Measurements from ENCODE around the gene TSPAN15.

TSPAN15 gene

DNA sequence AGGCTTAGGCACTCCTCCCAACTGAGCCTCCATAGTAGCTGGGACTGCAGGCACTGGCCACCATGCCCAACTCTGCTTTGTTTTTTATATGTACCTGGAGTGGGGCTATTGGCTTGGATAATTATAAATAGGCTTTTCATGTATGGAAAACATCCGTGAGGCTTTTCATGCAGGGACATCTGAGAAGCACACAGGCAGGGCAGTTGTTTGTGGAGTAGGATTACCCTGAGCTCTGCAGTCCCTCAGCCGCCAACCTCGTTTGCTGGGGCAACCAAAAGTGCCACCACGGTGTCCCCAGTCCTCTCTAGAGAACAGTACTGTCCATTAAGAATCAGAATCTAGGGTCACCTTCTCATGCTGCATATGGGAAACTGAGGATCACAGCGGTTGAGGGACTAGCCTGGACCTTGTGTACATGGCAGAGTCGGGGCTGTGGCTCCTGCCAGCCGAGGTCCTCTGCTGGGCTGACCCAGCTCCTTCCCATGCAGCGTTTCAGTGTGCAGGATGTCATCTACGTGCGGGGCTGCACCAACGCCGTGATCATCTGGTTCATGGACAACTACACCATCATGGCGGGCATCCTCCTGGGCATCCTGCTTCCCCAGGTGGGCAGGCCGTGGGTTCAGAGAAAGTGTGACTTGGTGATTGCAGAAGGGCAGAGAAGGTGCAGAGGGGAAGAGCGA lies 54.5 kb downstream of the TSPAN15 start:
- Histone ChIP-seq H3K9ac (ENCODE audit: insufficient read length, low read depth) (no peak overlapping the region), H3K4me3 (ENCODE audit: insufficient read length, low read depth) (no peak overlapping the region), H3K27me3 (ENCODE audit: insufficient read depth, insufficient read length) (no peaks in the 10 kb centered on the region), H3K4me1 (ENCODE audit: insufficient read depth, insufficient read length) (peaks cover 6% of the 10 kb centered on the region), H3K9me3 (ENCODE audit: insufficient read depth, low read length) (no peaks in the 10 kb centered on the region), H3K36me3 (ENCODE audit: insufficient read depth, insufficient read length, low read length) (no peaks in the 10 kb centered on the region)
- no peak for DNase-seq (ENCODE audit: low read depth, low spot score)
- TF ChIP-seq YY1 (IDR thresholded peaks at IDR 0.05; ENCODE audit: insufficient read depth, insufficient read length) = no peak

DNA sequence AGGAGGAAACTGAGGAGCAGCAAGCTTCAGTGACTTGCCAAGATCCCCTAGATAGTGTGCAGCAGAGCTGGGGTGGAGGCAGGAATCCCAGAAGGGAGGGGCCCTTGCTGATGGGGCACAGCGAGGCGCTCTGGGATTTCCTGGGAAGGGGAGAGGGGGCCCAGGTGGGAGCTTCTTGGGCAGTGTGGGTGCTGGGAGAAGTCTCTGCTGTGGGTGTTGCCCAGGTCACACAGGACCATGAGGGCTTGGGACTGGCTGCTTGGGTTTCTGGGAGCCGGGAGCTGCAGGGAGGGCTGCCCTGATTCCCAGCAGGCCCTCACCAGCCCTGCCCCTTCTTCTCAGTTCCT lies 55.2 kb downstream of the TSPAN15 start:
- Histone ChIP-seq H3K4me3 (ENCODE audit: insufficient read length, low read depth) (no peak overlapping the region), H3K9ac (ENCODE audit: insufficient read length, low read depth) (no peak overlapping the region), H3K27me3 (ENCODE audit: insufficient read depth, insufficient read length) (no peaks in the 10 kb centered on the region), H3K36me3 (ENCODE audit: insufficient read depth, insufficient read length, low read length) (no peaks in the 10 kb centered on the region), H3K4me1 (ENCODE audit: insufficient read depth, insufficient read length) (peaks cover 6% of the 10 kb centered on the region), H3K9me3 (ENCODE audit: insufficient read depth, low read length) (no peaks in the 10 kb centered on the region)
- DNase-seq (ENCODE audit: low read depth, low spot score) = no peak
- TF ChIP-seq ZNF274 (IDR thresholded peaks at IDR 0.05; ENCODE audit: low read depth, low read length) (no peak), YY1 (IDR thresholded peaks at IDR 0.05; ENCODE audit: insufficient read depth, insufficient read length) (no peak), SUZ12 (IDR thresholded peaks at IDR 0.05; ENCODE audit: extremely low read depth, insufficient read depth, insufficient read length) (no peak)

DNA sequence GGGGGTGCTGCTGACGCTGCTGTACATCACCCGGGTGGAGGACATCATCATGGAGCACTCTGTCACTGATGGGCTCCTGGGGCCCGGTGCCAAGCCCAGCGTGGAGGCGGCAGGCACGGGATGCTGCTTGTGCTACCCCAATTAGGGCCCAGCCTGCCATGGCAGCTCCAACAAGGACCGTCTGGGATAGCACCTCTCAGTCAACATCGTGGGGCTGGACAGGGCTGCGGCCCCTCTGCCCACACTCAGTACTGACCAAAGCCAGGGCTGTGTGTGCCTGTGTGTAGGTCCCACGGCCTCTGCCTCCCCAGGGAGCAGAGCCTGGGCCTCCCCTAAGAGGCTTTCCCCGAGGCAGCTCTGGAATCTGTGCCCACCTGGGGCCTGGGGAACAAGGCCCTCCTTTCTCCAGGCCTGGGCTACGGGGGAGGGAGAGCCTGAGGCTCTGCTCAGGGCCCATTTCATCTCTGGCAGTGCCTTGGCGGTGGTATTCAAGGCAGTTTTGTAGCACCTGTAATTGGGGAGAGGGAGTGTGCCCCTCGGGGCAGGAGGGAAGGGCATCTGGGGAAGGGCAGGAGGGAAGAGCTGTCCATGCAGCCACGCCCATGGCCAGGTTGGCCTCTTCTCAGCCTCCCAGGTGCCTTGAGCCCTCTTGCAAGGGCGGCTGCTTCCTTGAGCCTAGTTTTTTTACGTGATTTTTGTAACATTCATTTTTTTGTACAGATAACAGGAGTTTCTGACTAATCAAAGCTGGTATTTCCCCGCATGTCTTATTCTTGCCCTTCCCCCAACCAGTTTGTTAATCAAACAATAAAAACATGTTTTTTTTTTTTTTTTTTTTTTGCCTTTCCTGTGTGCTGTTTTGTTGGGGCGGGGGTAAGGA lies 55.8 kb downstream of the TSPAN15 start:
- Histone ChIP-seq H3K9me3 (ENCODE audit: insufficient read depth, low read length) (no peaks in the 10 kb centered on the region), H3K4me3 (ENCODE audit: insufficient read length, low read depth) (no peak overlapping the region), H3K4me1 (ENCODE audit: insufficient read depth, insufficient read length) (peaks cover 6% of the 10 kb centered on the region), H3K36me3 (ENCODE audit: insufficient read depth, insufficient read length, low read length) (no peaks in the 10 kb centered on the region), H3K9ac (ENCODE audit: insufficient read length, low read depth) (no peak overlapping the region), H3K27me3 (ENCODE audit: insufficient read depth, insufficient read length) (no peaks in the 10 kb centered on the region)
- TF ChIP-seq ZNF274 (IDR thresholded peaks at IDR 0.05; ENCODE audit: low read depth, low read length) (no peak), SUZ12 (IDR thresholded peaks at IDR 0.05; ENCODE audit: extremely low read depth, insufficient read depth, insufficient read length) (no peak), YY1 (IDR thresholded peaks at IDR 0.05; ENCODE audit: insufficient read depth, insufficient read length) (no peak)
- no peak for DNase-seq (ENCODE audit: low read depth, low spot score)

- Histone ChIP-seq H3K4me3 (ENCODE audit: insufficient read length, low read depth) (no peak overlapping the region), H3K9me3 (ENCODE audit: insufficient read depth, low read length) (no peaks in the 10 kb centered on the region), H3K9ac (ENCODE audit: insufficient read length, low read depth) (no peak overlapping the region), H3K4me1 (ENCODE audit: insufficient read depth, insufficient read length) (peaks cover 6% of the 10 kb centered on the region), H3K36me3 (ENCODE audit: insufficient read depth, insufficient read length, low read length) (no peaks in the 10 kb centered on the region), H3K27me3 (ENCODE audit: insufficient read depth, insufficient read length) (no peaks in the 10 kb centered on the region)
- TF ChIP-seq YY1 (IDR thresholded peaks at IDR 0.05; ENCODE audit: insufficient read depth, insufficient read length) = no peak
- no peak for TF ChIP-seq ZNF274 (IDR thresholded peaks at IDR 0.05; ENCODE audit: low read depth, low read length)
- no peak for TF ChIP-seq SUZ12 (IDR thresholded peaks at IDR 0.05; ENCODE audit: extremely low read depth, insufficient read depth, insufficient read length)
- DNase-seq (ENCODE audit: low read depth, low spot score) = no peak
These were observed 57.6 kb downstream of the TSPAN15 start for GRCh38 chr10:69508738-69509340.

- H3K4me1 ChIP-seq (ENCODE audit: insufficient read depth, insufficient read length) = peaks cover 5% of the 10 kb centered on the region
- H3K9me3 ChIP-seq (ENCODE audit: insufficient read depth, low read length) = no peaks in the 10 kb centered on the region
- no peaks in the 10 kb centered on the region for H3K27me3 ChIP-seq (ENCODE audit: insufficient read depth, insufficient read length)
- H3K36me3 ChIP-seq (ENCODE audit: insufficient read depth, insufficient read length, low read length) = no peaks in the 10 kb centered on the region
- no peak overlapping the region for H3K4me3 ChIP-seq (ENCODE audit: insufficient read length, low read depth)
- TF ChIP-seq SUZ12 (IDR thresholded peaks at IDR 0.05; ENCODE audit: extremely low read depth, insufficient read depth, insufficient read length) (no peak), YY1 (IDR thresholded peaks at IDR 0.05; ENCODE audit: insufficient read depth, insufficient read length) (no peak), ZNF274 (IDR thresholded peaks at IDR 0.05; ENCODE audit: low read depth, low read length) (no peak)
- no peak for DNase-seq (ENCODE audit: low read depth, low spot score)
- H3K9ac ChIP-seq (ENCODE audit: insufficient read length, low read depth) = no peak overlapping the region
These were observed 61.6 kb downstream of the TSPAN15 start for GRCh38 chr10:69512901-69513300.

- Histone ChIP-seq H3K4me1 (ENCODE audit: insufficient read depth, insufficient read length) (peaks cover 5% of the 10 kb centered on the region), H3K4me3 (ENCODE audit: insufficient read length, low read depth) (no peak overlapping the region), H3K9me3 (ENCODE audit: insufficient read depth, low read length) (no peaks in the 10 kb centered on the region), H3K27me3 (ENCODE audit: insufficient read depth, insufficient read length) (no peaks in the 10 kb centered on the region), H3K36me3 (ENCODE audit: insufficient read depth, insufficient read length, low read length) (no peaks in the 10 kb centered on the region), H3K9ac (ENCODE audit: insufficient read length, low read depth) (no peak overlapping the region)
- DNase-seq (ENCODE audit: low read depth, low spot score) = no peak
- no peak for TF ChIP-seq YY1 (IDR thresholded peaks at IDR 0.05; ENCODE audit: insufficient read depth, insufficient read length)
- no peak for TF ChIP-seq ZNF274 (IDR thresholded peaks at IDR 0.05; ENCODE audit: low read depth, low read length)
- no peak for TF ChIP-seq SUZ12 (IDR thresholded peaks at IDR 0.05; ENCODE audit: extremely low read depth, insufficient read depth, insufficient read length)
These were observed 62.4 kb downstream of the TSPAN15 start for GRCh38 chr10:69513617-69514016.

GRCh38 chr10:69515699-69516259 lies 64.5 kb downstream of the TSPAN15 start:
- Histone ChIP-seq H3K4me3 (ENCODE audit: insufficient read length, low read depth) (no peak overlapping the region), H3K9me3 (ENCODE audit: insufficient read depth, low read length) (0 out of 2 replicates have a peak, but pooled peaks cover under 1% of the 10 kb centered on the region), H3K36me3 (ENCODE audit: insufficient read depth, insufficient read length, low read length) (no peaks in the 10 kb centered on the region), H3K9ac (ENCODE audit: insufficient read length, low read depth) (no peak overlapping the region), H3K4me1 (ENCODE audit: insufficient read depth, insufficient read length) (peaks cover 5% of the 10 kb centered on the region), H3K27me3 (ENCODE audit: insufficient read depth, insufficient read length) (no peaks in the 10 kb centered on the region)
- peak; percentile 66 for DNase-seq (ENCODE audit: low read depth, low spot score)
- TF ChIP-seq ZNF274 (IDR thresholded peaks at IDR 0.05; ENCODE audit: low read depth, low read length) = no peak
- TF ChIP-seq YY1 (IDR thresholded peaks at IDR 0.05; ENCODE audit: insufficient read depth, insufficient read length) = no peak
- no peak for TF ChIP-seq SUZ12 (IDR thresholded peaks at IDR 0.05; ENCODE audit: extremely low read depth, insufficient read depth, insufficient read length)
